HG02678 (cell line): ENCODE data around the gene ALK.

Experiments used
- ATAC-seq: cut with Tn5 transposase; IDR thresholded peaks from one replicate; pipeline ENCODE4 v1.9.1; 2021; ENCODE audit warnings: mild to moderate bottlenecking, moderate library complexity; ENCODE audit not compliant: unreplicated experiment

ALK gene

DNA sequence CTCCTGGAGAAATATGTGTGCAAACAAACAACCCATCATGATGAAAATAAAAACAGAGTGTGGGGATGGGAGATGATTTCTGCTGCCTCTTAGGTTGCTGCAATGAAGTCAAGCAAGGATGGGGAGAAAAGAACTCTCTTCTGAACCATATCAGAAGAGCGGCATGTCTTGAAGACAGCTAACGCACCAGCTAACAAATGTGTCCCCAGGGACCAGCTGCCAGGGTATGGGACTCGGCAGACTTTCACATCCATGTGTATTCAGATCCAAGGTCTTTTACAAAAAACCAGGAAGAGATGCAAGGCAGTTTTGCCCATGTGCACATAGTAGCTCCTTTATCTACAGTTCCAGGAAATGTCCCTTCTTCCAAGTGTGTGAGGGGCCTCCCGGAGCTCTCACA lies 680.8 kb downstream of the ALK start:
- no peak for ATAC-seq

DNA sequence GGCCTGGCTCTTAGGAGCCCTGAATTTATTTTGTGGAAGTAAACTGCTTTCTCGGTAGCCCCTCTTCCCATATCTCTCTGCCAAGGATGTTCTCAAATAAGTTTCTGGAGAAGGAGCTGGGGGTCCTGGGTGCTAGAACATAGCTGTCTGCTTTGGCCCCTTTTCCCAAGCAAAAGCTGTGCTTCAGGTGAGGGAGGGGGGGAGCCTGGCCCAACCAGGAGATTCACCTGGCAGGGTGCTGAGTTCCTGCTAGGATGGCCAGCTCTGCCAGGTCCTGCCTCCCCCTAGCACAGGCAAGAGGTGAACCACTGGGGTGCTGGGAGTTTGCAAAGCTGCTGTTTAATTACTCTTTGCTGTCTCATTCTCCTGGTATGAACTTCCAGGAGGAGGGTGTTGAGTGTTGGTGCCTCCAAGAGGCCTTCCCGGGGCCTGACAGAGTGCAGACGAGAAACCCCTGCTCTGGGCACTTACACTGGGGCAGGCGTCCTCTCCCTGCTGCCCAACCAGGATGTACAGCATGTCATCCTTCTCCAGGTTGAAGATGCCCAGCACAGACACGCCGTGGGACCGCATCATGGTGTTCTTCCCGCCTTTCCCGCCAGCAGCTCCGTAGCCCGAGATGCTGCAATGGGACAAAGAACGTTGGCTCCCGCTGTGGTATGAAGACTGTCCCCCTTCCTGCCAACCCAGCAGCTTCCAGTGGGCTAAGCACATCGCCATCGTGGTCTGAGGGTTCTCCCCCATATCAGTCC lies 682.0 kb downstream of the ALK start:
- ATAC-seq, result no peak

DNA sequence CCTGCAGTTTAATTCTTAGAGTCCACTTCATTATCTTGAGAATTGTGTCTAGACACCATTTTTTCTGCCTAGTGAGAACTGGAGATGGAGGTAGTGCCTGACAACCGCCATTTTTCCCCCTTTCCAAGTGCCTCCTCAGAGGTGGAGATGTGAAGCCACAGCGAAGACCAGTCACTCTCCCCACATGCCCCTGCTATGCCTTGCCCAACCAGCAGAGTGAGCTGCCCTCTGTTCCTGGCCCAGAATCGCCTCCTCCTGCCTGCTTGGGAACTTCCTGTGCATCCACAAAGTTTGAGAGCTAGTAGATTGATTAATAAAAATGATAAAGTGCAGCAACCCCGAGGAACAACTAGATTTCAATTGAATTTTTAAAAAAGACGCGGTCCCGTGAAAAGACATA lies 682.9 kb downstream of the ALK start:
- ATAC-seq, result no peak

DNA sequence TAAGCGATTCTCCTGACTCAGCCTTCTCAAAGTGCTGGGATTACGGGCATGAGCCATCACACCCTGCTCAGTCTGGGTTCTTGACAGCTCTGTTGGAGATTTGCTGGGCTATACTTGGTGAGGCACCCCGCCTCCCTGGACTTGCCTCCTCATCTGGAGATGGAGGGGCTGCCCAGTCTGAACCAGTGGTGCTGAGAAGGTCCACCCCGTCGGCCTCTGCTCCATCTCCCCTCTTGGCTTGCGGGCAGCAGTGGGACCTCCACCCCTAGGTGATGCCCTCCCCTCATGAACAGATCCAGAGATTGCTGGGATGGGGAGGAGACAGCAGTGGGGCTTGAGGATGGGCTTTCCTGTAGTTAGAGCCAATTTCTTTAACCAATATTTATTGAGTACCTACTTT lies 685.3 kb downstream of the ALK start:
- ATAC-seq, result no peak

DNA sequence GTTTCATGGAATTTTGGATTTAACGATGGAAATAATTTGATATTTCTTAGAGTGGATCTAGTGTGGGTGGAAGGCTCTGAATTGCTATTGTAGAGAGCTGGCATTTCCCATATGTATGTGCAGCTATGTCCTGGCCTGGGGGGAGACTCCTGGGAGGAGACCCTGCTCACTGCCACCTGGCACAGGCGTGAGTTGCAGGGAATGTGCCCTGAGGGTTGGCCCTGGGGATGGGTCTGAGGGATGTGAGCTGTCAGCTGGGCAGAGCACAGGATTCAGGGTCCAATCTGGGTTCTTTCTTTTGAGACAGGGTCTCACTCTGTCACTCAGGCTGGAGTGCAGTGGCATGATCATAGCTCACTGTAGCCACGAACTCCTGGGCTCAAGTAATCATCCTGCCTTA lies 686.0 kb downstream of the ALK start:
- ATAC-seq, result no peak

DNA sequence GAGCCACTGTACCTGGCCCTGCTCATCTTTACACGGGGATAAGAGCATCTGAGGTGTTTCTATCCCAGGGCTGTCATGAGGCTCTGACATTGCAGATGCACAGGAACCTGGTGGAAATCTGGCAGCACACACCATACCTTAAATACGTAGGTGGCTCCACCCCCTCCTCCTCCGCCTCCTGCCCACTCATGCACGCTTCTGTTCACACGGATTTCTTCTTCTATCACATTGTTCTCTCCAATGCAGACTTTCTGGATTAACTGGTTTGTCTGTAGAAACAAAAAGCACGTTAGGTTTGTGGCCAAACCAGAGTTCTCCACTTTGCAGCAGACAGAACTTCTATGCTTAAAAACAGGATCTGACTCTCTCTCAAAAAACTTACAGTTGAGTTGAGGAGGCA lies 688.0 kb downstream of the ALK start:
- no peak for ATAC-seq

DNA sequence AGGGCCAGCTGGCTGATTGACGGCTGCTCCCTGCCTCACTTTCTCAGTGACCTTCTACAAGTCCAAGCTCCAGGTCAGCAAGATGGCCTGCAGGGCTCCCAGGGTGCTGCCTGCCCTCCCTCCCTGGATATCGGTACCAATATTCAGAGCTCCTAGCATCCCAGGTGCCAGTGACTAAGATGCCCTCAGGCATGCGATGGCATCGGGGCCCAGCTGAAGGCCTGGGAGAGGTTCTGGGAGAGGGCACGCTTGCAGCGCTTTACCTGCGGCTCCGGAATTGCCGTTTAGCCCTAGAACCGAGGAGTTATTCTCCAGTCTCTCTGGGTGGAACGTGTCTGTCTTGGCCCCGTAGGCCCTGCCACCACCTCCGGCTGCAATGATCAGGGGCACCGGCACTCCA lies 689.3 kb downstream of the ALK start:
- ATAC-seq, result no peak

DNA sequence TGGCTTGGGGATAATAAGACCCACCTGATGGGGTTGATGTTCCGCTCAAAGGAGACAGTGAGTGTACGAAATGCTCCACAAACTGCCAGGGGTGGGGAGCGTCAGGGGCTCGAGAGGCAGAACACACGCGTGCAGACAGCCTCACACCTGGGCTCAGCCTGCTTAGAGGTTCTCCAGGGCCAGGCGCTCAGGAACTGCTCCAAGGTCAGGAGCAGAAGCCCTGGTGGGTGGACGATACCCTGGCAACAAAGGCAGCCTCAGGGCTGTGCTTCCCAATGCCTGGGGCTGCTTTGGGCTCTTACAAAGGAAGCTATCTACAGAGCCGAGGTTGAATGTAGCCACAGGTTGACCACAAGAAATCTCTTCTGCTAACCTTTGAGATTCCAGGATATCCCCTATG lies 691.7 kb downstream of the ALK start:
- ATAC-seq, result no peak

DNA sequence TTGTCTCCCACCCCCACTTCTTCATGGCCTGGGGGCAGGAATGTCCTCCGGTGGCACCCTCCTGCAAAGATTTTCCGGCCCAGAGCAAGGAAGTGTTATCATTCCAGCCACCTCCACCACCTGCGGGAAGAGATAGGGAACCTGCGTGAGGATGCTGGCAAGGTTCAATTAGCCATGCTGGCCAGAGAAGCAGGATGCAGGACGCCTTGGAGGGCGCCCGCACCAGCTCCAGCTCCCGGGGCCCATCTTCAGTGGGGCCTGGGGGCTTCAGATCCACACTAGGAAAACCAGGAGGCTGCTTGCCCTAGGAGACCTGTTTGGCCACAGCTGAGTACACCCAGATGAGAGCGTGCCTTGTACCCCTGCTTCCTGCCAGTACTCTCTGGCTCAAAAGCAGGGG lies 692.4 kb downstream of the ALK start:
- ATAC-seq, result no peak

DNA sequence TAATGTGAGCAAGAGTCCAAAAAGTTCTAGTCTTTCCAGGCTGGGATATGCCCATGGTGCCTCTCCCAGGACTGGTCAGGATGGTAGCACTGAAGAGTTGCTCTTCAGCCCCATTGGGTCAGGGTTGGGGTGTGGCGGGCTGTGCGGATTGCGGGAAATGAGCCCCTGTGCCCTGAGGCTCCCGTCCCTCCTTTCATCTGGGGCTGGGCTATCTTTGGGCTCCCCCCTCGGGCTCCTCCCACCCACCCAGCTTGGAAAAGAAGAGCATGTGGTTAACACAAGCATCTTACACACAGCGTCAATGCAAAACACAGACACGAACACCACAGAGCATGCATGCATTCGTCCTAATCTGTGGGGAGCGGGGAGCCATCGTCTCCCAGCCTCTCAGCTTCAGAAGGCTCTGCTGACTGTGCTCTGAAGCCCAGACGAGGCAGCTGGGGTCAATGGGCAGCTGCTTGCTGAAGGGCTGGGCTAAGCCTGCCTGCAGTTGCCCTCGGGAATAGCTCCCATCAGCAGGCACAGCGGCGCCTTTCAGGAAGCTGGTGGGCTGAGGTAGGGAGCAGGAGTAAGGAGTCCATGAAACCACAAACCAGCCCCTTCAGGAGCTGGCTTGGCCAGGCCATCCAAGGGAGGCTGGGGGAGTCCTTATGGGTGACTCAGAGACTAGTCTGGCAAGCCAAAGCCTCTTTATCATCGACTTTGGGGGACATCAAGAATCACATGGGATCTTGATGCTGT lies 693.3 kb downstream of the ALK start:
- no peak for ATAC-seq

DNA sequence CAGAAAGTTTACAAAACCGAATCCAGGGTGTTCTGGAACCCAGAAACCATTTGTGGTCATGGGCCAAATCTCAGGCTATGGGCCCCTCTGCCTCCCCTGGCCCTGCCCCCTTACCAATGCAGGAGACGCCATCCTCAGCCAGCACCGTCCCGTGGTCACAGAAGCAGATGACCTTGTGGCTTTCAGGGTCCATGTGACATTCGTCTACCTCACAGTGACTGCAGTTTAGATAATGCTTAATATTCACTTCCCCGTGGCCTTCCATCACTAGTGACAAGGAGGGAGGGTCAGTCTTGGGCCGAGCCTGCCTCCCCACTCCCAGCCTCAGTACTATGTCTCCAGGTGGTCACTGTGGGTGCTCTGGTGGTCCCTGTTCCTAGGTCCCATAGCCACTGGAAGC lies 694.6 kb downstream of the ALK start:
- ATAC-seq, result no peak

DNA sequence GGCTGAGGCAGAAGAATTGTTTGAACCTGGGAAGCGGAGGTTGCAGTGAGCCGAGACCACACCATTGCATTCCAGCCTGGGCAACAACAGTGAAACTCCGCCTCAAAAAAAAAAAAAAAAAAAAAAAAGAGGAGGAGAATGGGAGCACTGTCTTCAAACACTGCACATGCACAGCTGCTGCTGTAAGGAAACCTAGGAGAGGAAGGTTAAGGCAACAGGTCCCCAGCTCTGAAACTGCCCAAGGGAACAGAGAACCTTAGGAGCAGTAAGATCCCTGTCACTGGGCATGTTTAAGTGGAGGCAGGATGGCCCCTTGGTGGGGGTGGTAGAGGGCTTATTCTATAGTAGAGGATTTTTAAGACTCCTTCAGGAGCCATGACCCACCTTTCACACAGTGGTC lies 695.0 kb downstream of the ALK start:
- ATAC-seq, result no peak

DNA sequence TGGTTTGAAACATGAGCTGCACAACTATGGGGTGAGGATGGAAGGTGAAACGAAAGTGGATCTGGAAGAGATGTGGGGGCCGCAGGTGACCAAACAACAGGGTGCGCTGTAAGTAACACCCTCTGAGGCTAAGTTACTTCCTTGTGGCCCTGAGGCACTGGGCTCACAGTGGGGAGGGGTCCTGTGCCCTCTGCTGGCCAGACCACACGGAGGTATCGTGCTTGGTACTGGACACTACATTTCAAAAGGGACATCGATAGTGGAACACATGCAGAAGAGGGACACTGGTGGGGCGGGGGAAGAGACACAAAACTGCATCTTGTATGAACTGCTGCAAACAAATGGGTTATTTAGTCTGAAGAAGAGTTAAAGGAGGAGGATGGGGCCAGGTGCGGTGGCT lies 695.6 kb downstream of the ALK start:
- no peak for ATAC-seq

DNA sequence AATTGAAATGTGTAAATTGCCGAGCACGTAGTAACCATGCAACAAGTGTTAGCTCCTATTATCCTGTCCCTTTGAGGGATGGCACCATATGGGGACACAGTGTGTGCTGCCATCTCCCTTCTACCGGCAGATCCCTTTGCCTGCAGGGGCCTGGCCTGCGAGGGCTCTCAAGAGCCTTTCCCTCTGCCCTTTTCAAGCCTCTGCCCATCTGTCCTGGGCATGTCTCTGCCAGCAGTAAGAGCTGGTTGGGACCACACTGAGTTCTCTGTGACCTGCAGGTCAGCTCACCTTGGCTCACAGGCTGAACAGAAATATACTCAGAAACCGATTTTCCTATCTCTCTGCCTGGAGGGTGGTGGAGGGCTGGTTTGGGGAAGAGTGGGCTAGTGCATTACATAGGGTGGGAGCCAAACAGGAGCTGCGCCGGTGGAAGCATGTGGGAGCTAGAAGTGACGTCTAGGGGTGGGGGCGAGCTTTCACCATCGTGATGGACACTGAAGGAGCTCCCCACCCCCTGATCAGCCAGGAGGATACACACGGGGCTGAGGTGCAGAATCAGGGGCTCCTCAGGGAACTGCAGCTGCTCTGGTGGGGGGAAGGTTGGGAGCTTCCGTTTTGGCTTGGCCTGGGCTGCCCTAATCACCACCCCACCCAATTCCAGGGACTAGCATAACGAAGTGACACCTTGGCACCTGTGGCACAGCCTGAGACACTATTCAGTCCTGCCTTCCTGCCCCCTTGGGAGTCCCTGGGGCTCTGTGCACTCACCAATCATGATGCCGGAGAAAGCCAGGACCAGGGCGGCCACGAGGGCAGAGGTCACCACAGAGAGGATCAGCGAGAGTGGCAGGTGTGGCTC lies 696.5 kb downstream of the ALK start:
- ATAC-seq, result no peak

DNA sequence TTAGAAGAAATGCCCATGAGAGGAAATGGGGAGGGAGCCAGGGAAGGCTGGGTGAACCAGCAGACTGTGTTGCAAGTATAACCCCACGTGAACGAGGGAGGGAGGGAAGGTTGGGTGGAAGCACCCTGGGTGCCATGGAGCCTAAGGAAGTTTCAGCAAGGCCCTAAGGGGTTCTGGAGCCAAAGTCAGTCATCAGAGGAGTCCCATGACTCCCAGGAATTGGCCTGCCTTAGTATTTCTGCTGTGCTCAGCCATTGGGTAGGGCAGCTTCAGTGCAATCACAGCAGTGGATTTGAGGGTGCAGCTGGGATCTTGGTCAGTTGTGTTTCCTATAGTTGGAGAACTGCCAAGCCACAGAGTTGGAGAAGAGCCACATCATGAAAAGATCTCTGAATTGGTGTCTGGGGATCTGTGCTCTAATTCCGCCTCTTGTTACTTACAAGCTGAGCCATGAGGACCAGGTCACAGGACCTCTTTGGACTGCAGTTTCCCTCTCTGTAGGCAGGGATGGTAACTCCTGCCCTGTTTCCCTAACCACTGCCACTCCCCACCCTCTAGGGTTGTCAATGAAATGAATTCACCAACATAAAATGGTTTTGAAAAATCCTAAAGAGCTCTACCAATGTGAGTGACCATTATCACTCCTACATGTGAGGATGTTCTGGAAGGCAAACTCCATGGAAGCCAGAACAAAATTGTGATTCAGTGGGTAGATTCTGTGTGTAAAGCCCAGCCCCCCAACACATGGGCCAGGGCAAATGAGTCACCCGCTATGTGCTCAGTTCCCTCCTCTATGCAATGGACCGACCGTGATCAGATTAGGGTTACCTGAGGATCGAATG lies 697.3 kb downstream of the ALK start:
- ATAC-seq, result no peak

DNA sequence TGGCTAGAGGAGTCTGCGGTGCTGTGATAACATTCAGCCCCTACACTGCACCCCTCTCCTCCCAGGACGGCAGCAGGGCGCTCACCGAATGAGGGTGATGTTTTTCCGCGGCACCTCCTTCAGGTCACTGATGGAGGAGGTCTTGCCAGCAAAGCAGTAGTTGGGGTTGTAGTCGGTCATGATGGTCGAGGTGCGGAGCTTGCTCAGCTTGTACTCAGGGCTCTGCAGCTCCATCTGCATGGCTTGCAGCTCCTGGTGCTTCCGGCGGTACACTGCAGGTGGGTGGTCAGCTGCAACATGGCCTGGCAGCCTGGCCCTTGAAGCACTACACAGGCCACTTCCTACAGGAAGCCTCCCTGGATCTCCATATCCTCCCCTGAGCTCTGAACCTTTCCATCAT lies 698.1 kb downstream of the ALK start:
- no peak for ATAC-seq

DNA sequence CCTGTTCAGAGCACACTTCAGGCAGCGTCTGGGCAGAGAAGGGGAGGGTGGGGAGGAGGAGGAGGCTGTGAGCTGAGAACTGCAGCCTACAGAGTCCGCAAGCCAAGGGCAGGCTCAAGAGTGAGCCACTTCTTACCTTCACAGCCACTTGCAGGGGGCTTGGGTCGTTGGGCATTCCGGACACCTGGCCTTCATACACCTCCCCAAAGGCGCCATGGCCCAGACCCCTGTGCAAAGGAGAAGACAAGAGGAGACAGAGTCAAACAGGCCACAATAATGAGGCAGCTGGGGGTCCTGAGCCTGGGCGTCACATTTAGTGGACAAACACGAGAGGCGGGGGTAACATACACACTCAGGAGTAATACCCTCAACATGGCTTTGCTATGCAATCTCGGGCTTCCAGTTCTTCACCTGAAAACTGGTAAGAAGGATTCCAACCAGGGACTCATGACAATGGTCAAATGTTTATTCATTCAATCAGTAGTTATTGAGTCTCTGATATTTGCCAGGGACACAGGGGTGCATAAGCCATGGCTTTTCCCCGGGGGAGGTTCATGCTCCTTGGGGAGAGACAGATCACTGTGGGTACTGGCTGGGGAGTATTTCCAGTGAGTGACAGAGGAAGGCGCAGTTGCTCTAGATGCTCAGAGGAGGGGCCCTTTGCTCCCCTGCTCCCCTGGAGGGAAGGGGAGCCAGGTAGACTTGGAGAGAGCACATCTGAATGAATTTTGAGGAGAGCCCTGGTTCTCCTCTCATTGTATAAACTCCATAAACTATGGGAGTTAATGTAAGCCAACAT lies 698.8 kb downstream of the ALK start:
- no peak for ATAC-seq

DNA sequence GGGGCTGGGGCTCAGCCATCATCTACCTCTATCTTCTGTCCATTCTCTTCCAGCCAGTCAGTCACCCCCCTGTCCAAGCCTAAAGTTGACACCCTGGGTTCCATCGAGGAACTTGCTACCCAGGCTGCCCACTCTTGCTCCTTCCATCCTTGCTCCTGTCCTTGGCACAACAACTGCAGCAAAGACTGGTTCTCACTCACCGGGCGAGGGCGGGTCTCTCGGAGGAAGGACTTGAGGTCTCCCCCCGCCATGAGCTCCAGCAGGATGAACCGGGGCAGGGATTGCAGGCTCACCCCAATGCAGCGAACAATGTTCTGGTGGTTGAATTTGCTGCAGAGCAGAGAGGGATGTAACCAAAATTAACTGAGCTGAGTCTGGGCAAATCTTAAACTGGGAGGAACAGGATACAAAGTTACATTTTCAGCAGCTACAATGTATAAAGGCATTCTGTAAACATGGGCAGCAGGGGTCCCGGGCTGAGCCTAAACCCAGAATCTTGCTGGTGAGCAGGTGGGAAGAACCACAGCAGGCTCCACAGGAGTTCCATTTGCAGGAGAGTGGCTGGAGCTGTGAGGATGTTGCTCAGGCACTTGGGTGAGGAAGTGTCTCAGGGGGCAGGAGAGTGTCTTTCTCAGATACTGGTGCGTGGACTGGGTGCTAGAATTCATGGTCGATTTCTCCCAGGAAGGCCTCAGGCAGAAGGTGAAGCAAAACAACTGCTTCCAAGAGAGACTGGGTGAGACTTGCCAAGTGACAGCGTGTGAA lies 700.7 kb downstream of the ALK start:
- ATAC-seq, result no peak

DNA sequence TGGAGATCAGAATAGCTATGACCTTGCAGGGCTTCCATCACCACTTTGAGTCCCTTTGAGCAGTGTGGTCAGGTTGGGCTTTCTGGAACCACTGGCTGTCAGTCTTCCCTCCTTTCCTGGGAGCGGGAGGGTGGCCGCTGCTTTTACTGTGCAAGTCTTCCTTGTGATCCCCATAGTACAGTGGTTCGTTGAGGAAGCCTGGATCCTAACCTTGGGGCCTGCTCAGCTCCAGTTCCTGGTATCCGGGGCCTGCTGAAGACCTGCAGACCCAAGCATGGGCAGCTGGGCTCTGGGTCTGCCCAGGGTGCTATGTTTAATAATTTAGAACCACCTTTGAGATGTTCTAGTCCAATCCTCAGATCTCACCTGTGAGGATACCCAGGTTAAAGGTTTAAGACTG lies 702.0 kb downstream of the ALK start:
- no peak for ATAC-seq
